ENCODE measurements around the gene ZC3H12A.

Gene ZC3H12A

DNA sequence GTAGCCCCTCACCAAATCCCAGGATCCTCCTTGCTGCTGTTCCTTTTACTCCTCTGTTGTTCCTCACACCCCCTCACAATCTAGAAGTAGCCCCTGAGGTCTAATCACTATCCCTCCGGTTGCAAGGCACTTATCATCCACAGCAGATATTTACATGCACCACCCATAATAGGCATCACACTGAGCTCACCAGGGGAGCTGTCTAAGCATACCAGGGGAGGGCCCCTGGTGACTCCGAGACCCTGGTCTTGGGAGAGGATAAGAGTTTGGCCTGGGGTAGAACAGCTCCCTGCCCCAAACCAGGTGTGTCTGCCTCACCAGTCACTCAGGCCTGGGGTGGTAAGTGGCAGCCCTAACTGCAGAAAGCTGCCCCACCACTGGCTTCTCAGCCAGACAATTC lies 37.3 kb upstream of the ZC3H12A start:
- H3K9me2 ChIP-seq (replicated peaks; ENCODE audit: control insufficient read depth, low read length): no peaks in the 10 kb centered on the region
- peaks cover 8% of the 10 kb centered on the region for H3K27me3 ChIP-seq (ENCODE audit: control insufficient read depth, low read length)
- no peak overlapping the region for H3K4me3 ChIP-seq (ENCODE audit: low read length)

DNA sequence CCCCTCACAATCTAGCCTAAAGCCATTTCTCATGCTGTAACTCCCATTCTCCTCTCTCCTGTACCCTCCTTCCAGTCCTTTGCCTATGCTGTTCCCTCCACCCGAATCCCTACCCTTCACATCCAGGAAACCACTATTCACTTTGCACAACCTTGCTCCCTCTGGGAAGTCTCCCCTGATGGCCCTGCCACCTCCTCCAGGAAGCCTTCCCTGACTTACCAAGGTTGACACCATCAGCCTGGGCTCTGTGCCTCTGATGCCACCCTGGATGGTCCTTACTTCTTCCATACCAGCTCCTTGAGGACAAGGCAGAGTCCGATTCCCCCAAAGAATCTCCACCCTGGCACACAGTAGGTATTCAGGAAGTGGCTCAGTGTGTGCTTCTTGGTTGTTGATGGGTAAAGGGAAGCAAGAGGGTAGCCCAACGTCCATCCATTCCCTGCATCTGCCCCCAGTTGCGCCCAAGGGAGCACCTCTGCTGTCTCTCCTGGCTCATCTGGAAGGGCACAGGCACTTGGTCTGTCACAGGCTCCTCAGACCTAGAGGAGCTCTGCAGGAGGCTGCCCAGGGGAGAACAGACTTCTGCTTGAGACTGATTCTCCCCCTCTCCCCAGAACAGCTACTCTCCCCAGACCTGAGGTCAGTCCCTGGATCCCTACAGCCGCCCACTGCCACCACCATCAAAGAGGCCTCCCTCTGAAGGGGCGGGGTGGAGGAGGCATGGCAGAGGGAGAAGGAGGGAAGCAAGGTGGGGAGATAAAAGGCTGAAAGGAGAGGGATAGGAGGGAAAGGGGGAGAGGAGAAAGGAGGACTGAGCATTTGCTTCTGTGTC lies 36.1 kb upstream of the ZC3H12A start:
- no peak overlapping the region for H3K27ac ChIP-seq (ENCODE audit: low read depth, low read length)
- no peaks in the 10 kb centered on the region for H3K9me3 ChIP-seq (ENCODE audit: control insufficient read depth, insufficient read depth, low read length)
- H3K9me2 ChIP-seq (replicated peaks; ENCODE audit: control insufficient read depth, low read length): no peaks in the 10 kb centered on the region
- no peaks in the 10 kb centered on the region for H3K4me1 ChIP-seq (ENCODE audit: control insufficient read depth, low read length)
- TF ChIP-seq, protein P1, sequence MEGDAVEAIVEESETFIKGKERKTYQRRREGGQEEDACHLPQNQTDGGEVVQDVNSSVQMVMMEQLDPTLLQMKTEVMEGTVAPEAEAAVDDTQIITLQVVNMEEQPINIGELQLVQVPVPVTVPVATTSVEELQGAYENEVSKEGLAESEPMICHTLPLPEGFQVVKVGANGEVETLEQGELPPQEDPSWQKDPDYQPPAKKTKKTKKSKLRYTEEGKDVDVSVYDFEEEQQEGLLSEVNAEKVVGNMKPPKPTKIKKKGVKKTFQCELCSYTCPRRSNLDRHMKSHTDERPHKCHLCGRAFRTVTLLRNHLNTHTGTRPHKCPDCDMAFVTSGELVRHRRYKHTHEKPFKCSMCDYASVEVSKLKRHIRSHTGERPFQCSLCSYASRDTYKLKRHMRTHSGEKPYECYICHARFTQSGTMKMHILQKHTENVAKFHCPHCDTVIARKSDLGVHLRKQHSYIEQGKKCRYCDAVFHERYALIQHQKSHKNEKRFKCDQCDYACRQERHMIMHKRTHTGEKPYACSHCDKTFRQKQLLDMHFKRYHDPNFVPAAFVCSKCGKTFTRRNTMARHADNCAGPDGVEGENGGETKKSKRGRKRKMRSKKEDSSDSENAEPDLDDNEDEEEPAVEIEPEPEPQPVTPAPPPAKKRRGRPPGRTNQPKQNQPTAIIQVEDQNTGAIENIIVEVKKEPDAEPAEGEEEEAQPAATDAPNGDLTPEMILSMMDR (IDR thresholded peaks at IDR 0.05; ENCODE audit: low read depth, low read length, poor library complexity, severe bottlenecking): no peak
- no peak for TF ChIP-seq EZH2phosphoT487 (IDR thresholded peaks at IDR 0.05; ENCODE audit: borderline replicate concordance, low read length)
- no peaks in the 10 kb centered on the region for H3K79me2 ChIP-seq (ENCODE audit: control insufficient read depth, low read length)
- peaks cover 13% of the 10 kb centered on the region for H3K27me3 ChIP-seq (ENCODE audit: control insufficient read depth, low read length)
- H3K4me2 ChIP-seq (ENCODE audit: low read length): no peak overlapping the region
- H3K36me3 ChIP-seq (ENCODE audit: control insufficient read depth, low read length): no peaks in the 10 kb centered on the region
- H4K20me1 ChIP-seq (ENCODE audit: control insufficient read depth, insufficient read depth, low read depth, low read length): no peaks in the 10 kb centered on the region
- no peak overlapping the region for H3K4me3 ChIP-seq (ENCODE audit: low read length)
- no peaks in the 10 kb centered on the region for H3F3A ChIP-seq (ENCODE audit: control insufficient read depth, insufficient read depth)

More for the DNA sequence above, 37.3 kb upstream of the ZC3H12A start:
- Histone ChIP-seq H3K36me3 (ENCODE audit: control insufficient read depth, low read length) (no peaks in the 10 kb centered on the region), H3K9me3 (ENCODE audit: control insufficient read depth, insufficient read depth, low read length) (no peaks in the 10 kb centered on the region), H3K27ac (ENCODE audit: low read depth, low read length) (no peak overlapping the region), H4K20me1 (ENCODE audit: control insufficient read depth, insufficient read depth, low read depth, low read length) (no peaks in the 10 kb centered on the region), H3K4me2 (ENCODE audit: low read length) (no peak overlapping the region), H3K4me1 (ENCODE audit: control insufficient read depth, low read length) (no peaks in the 10 kb centered on the region), H3F3A (ENCODE audit: control insufficient read depth, insufficient read depth) (no peaks in the 10 kb centered on the region), H3K79me2 (ENCODE audit: control insufficient read depth, low read length) (no peaks in the 10 kb centered on the region)
- TF ChIP-seq, protein P1 (IDR thresholded peaks at IDR 0.05; ENCODE audit: low read depth, low read length, poor library complexity, severe bottlenecking): no peak
- no peak for TF ChIP-seq EZH2phosphoT487 (IDR thresholded peaks at IDR 0.05; ENCODE audit: borderline replicate concordance, low read length)

DNA sequence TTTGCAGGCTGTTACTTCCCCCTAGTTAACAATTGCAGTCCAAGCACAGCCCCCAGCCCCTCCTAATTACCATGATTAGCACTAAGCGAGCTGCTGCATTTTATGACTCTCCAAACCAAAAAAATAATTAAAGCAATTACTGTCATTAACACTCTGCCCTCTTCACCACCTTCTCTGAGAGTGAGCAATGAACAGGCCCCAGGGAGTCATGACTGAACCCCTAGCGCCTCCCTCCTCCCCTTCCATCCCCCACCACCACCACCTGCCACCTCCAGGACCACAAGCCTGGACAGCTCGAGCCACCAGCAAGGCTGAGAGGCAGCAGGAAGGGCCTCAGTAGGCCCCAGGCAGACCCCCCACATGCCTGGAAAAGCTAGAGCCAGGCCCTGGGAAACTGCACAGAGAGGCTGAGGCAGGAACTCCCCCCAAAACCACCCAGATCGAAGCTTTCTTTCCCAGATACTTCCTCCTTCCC lies 35.5 kb upstream of the ZC3H12A start:
- TF ChIP-seq, protein P1 (IDR thresholded peaks at IDR 0.05; ENCODE audit: low read depth, low read length, poor library complexity, severe bottlenecking): no peak
- TF ChIP-seq EZH2phosphoT487 (IDR thresholded peaks at IDR 0.05; ENCODE audit: borderline replicate concordance, low read length): no peak
- Histone ChIP-seq H3K4me1 (ENCODE audit: control insufficient read depth, low read length) (no peaks in the 10 kb centered on the region), H3K4me2 (ENCODE audit: low read length) (no peak overlapping the region), H4K20me1 (ENCODE audit: control insufficient read depth, insufficient read depth, low read depth, low read length) (no peaks in the 10 kb centered on the region), H3K9me2 (replicated peaks; ENCODE audit: control insufficient read depth, low read length) (no peaks in the 10 kb centered on the region), H3K9me3 (ENCODE audit: control insufficient read depth, insufficient read depth, low read length) (no peaks in the 10 kb centered on the region), H3K27ac (ENCODE audit: low read depth, low read length) (no peak overlapping the region), H3K4me3 (ENCODE audit: low read length) (no peak overlapping the region), H3K36me3 (ENCODE audit: control insufficient read depth, low read length) (no peaks in the 10 kb centered on the region), H3F3A (ENCODE audit: control insufficient read depth, insufficient read depth) (no peaks in the 10 kb centered on the region), H3K79me2 (ENCODE audit: control insufficient read depth, low read length) (no peaks in the 10 kb centered on the region), H3K27me3 (ENCODE audit: control insufficient read depth, low read length) (peaks cover 13% of the 10 kb centered on the region)
